MCF 10A (cell line): ENCODE results near the gene KIF17. TPM values are rescaled to one million over a fixed set of nuclear protein-coding genes. Genes with fewer than 3 reads are reported as not detected.

Experiments used
- BruUV-seq: library from RNA; stranded (reverse); fragments of 400-500 nt; replicated peaks from 2 replicates; lab custom pipeline; 2021; lab: Mats Ljungman, UMichigan
- CTCF ChIA-PET: fragments of 300-600 bp; sonication (Branson Sonifier 250); formaldehyde crosslinking; extraction: SDS; loops from one replicate; lab custom pipeline; 2021; ENCODE audit warnings: antibody characterized with exemption, inconsistent platforms; lab: Yijun Ruan, JAX
- POLR2A ChIA-PET: fragments of 300-600, 350-650 bp; sonication (Branson Sonifier 250); formaldehyde crosslinking; extraction: SDS; loops from one replicate; lab custom pipeline; 2020; ENCODE audit warnings: antibody characterized with exemption, inconsistent platforms; lab: Yijun Ruan, JAX
- DNase-seq: peaks from one replicate; pipeline ENCODE4 v3.0.0-alpha.2; 2018; ENCODE audit not compliant: unreplicated experiment
- H3K27ac Mint-ChIP-seq: one replicate; pipeline ENCODE4 v1.8.0; 2022; ENCODE audit warnings: mild to moderate bottlenecking, low read depth, mixed read lengths; ENCODE audit not compliant: unreplicated experiment
- H3K27me3 Mint-ChIP-seq: one replicate; pipeline ENCODE4 v1.8.0; 2022; ENCODE audit warnings: mixed read lengths; ENCODE audit not compliant: insufficient read depth, unreplicated experiment
- H3K36me3 Mint-ChIP-seq: one replicate; pipeline ENCODE4 v1.8.0; 2022; ENCODE audit warnings: mild to moderate bottlenecking, moderate library complexity, mixed read lengths; ENCODE audit not compliant: insufficient read depth, unreplicated experiment
- H3K4me1 Mint-ChIP-seq: one replicate; pipeline ENCODE4 v1.8.0; 2022; ENCODE audit warnings: mixed read lengths; ENCODE audit not compliant: insufficient read depth, unreplicated experiment
- H3K4me3 Mint-ChIP-seq: one replicate; pipeline ENCODE4 v1.8.0; 2022; ENCODE audit warnings: mild to moderate bottlenecking, moderate library complexity, mixed read lengths; ENCODE audit not compliant: unreplicated experiment
- H3K9me3 Mint-ChIP-seq: one replicate; pipeline ENCODE4 v1.8.0; 2022; ENCODE audit warnings: mixed read lengths; ENCODE audit not compliant: unreplicated experiment
- CTCF ChIP-seq: fragments of 200-600 bp; IDR thresholded peaks from one replicate; pipeline ENCODE4 v1.8.0; 2022; ENCODE audit warnings: antibody characterized with exemption, mild to moderate bottlenecking; ENCODE audit not compliant: unreplicated experiment
- intact Hi-C: fragments of 100-400 bp; cut with micrococcal nuclease; formaldehyde crosslinking; loops from 2 replicates; pipeline ENCODE4 v1.14.1; 2022
- total RNA-seq: library from RNA; stranded (reverse); gene quantifications from 2 replicates; pipeline ENCODE4 v1.2.3, GENCODE V29; 2022

Gene KIF17
- total RNA-seq, 1 experiment from 2014 or later = 0.19 TPM

DNA sequence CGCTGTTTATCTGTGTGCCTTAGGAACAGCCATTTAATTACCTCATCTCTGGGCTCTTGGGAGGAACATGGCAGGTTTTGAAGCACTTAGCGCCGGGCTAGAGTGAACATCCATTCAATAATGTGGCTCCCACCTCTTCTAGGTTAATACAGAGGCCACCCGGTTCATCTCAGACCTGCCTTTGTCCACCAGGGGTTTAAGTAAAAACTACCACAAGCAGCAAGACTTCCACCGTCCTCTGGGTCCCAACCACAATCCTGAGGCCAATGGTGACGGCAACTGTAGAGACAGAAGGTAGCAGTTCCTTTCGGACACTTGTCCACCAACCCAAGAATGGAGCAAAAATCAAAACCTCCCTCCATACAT, 55.7 kb downstream of the KIF17 start:
- no peaks in the 10 kb centered on the region for H3K27me3 Mint-ChIP-seq
- H3K9me3 Mint-ChIP-seq = no peaks in the 10 kb centered on the region
- peak overlapping the region; percentile 69 for H3K27ac Mint-ChIP-seq
- H3K4me1 Mint-ChIP-seq = peaks cover 26% of the 10 kb centered on the region
- intact Hi-C loops = no loop called here
- ChIA-PET CTCF (interaction anchor here (0.5 to 1.6 kb wide), 4 partner anchors 55 to 533 kb away, joined by 3 to 4 read pairs (median 3); no protein-coding TSS in a partner anchor), POLR2A (interaction anchor here (0.6 to 1.9 kb wide), 5 partner anchors 12 to 768 kb away, joined by 3 to 8 read pairs (median 5); partner anchors contain the start of gene HP1BP3)
- peaks cover 23% of the 10 kb centered on the region for H3K36me3 Mint-ChIP-seq
- peak overlapping the region; percentile 96 for H3K4me3 Mint-ChIP-seq
- no peak for TF ChIP-seq CTCF
- BruUV-seq = TSS peak; percentile 83
- DNase-seq = no peak

DNA sequence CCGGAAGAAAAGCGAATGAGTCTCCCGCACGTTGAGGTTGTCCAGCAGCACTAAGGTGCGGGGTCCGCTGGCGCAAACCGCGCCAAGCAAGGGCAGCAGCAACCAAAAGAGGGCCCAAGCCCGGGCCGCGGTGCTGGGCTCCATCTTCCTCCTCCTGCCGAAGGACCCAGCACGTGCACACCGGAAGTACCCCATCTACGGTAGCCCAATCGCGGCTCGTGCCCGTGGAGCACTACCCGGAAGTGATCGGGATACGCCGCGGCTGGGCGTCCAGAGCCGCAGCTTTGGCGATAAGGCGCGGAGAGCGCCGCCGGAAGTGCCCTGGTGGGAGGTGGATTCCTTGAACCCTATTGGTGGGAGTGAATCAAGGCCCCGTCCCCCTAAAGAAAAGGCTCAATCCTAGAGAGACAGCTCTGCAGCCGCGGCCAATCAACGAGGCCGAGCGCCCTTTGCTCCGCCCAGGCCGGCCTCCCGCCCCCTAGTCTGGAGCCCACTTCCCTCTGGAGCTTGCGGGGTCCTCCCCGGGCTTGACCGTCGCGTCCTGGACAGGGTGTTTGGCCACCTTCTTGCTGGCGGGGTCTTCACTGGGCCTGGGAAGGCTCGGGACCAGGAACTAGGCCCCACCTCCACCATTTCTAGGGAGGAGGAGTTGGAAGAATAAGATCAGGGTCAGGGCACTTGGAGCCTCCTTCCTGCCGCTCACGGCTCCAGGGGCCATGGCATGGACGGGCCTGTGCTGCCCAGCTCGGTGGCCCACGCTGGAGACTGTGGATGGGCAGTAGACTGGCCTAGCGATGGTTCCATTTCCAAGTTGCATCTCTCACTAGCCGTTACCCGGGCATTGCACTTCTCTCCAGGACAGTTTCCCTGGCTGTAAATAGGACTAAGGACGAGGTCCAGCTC, 56.3 kb downstream of the KIF17 start, which contains the start of gene DDOST:
TSS of gene DDOST (minus strand) at position 163 of the 903 bp plus-strand sequence. CDS start at position 144, 19 bp downstream.
- peaks cover 26% of the 10 kb centered on the region for H3K4me1 Mint-ChIP-seq
- BruUV-seq = no TSS peak
- peaks cover 29% of the 10 kb centered on the region for H3K36me3 Mint-ChIP-seq
- ChIA-PET CTCF (interaction anchor here (0.5 to 1.6 kb wide), 8 partner anchors 55 to 1528 kb away, joined by 3 to 4 read pairs (median 3); no protein-coding TSS in a partner anchor), POLR2A (interaction anchor here (0.6 to 2.7 kb wide), 10 partner anchors 11 to 767 kb away, joined by 3 to 21 read pairs (median 4); partner anchors contain the start of genes HP1BP3 and PINK1)
- no peak for TF ChIP-seq CTCF
- peak within 1 kb of the TSS; percentile 96 for H3K4me3 Mint-ChIP-seq
- no peaks in the 10 kb centered on the region for H3K27me3 Mint-ChIP-seq
- DNase-seq = peak; percentile 98
- H3K27ac Mint-ChIP-seq = peak within 1 kb of the TSS; percentile 69
- no peaks in the 10 kb centered on the region for H3K9me3 Mint-ChIP-seq
- intact Hi-C loops = no loop called here

DNA sequence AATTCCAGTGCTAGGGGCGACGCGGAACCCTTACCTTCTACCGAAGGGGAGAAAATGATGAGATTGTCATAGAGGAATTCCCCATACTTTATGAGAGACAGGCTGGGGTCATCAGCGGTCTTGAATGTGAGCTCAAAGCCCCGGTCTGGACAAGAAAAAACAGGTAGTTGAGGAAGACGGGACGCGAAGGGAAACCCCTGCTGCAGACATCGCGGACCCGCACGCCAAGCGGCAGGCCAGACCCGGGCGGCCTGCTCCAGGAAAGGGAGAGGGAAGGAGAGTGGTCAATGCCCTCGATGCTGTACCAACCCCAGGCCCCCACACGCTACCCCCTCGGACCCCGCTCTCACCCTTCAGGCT, 57.0 kb downstream of the KIF17 start:
- ChIA-PET CTCF (interaction anchor here (0.6 to 1.6 kb wide), 6 partner anchors 19 to 1527 kb away, joined by 3 to 6 read pairs (median 3); no protein-coding TSS in a partner anchor), POLR2A (interaction anchor here (0.7 to 2.7 kb wide), 13 partner anchors 11 to 962 kb away, joined by 3 to 21 read pairs (median 4); partner anchors contain the start of genes HP1BP3 and PINK1)
- H3K4me3 Mint-ChIP-seq = peak overlapping the region; percentile 96
- intact Hi-C loops = no loop called here
- H3K27ac Mint-ChIP-seq = peak overlapping the region; percentile 69
- BruUV-seq = no TSS peak
- H3K9me3 Mint-ChIP-seq = no peaks in the 10 kb centered on the region
- H3K27me3 Mint-ChIP-seq = no peaks in the 10 kb centered on the region
- H3K36me3 Mint-ChIP-seq = peaks cover 36% of the 10 kb centered on the region
- peak; percentile 11 for DNase-seq
- peaks cover 26% of the 10 kb centered on the region for H3K4me1 Mint-ChIP-seq
- TF ChIP-seq CTCF = no peak

- Mint-ChIP-seq H3K36me3 (peaks cover 40% of the 10 kb centered on the region), H3K4me3 (peak overlapping the region; percentile 96), H3K9me3 (no peaks in the 10 kb centered on the region), H3K27ac (peak overlapping the region; percentile 69), H3K4me1 (peaks cover 26% of the 10 kb centered on the region), H3K27me3 (no peaks in the 10 kb centered on the region)
- CTCF ChIA-PET = interaction anchor here (0.7 to 1.6 kb wide), 4 partner anchors 19 to 793 kb away, joined by 3 to 6 read pairs (median 4); no protein-coding TSS in a partner anchor
- POLR2A ChIA-PET = interaction anchor here (0.7 to 2.7 kb wide), 12 partner anchors 13 to 962 kb away, joined by 3 to 21 read pairs (median 4); partner anchors contain the start of genes HP1BP3 and PINK1
- no peak for DNase-seq
- intact Hi-C loops = no loop called here
- no TSS peak for BruUV-seq
- TF ChIP-seq CTCF = no peak
Observed at GRCh38 chr1:20660363-20660762, 57.4 kb downstream of the KIF17 start.
